CD8-positive, alpha-beta memory T cell (primary cell): Measurements from ENCODE around the gene NR5A1. TPM values are rescaled to one million over a fixed set of nuclear protein-coding genes. Genes with fewer than 3 reads are reported as not detected.
A peak's percentile ranks its signal among the peaks of the same experiment; 100 is the strongest.

Source experiments
- CTCF ChIA-PET: fragments of 350-600 bp; sonication (Branson Sonifier 250); formaldehyde crosslinking; loops from one replicate; lab custom pipeline; 2021; ENCODE audit warnings: antibody characterized with exemption; lab: Charles Lee
- POLR2A ChIA-PET: fragments of 350-600 bp; sonication (Branson Sonifier 250); formaldehyde crosslinking; loops from one replicate; lab custom pipeline; 2021; ENCODE audit warnings: antibody characterized with exemption; lab: Charles Lee
- DNase-seq, 5 donors: peaks; one replicate each; pipeline versions ENCODE4 v3.0.0 to v3.0.0-alpha.2; 2020 to 2022; ENCODE audit warnings: mixed read lengths in 1 of 5
- H3K27ac ChIP-seq: one replicate; pipeline ENCODE4 v1.7.0; 2013; ENCODE audit warnings: low read depth, mild to moderate bottlenecking, low read length, moderate library complexity
- H3K27me3 ChIP-seq: 2 replicates; pipeline ENCODE4 v1.7.0; 2013; ENCODE audit warnings: low read length, mild to moderate bottlenecking; ENCODE audit not compliant: insufficient read depth, poor library complexity, severe bottlenecking
- H3K36me3 ChIP-seq: 2 replicates; pipeline ENCODE4 v1.7.0; 2013; ENCODE audit warnings: mild to moderate bottlenecking, low read length, moderate library complexity; ENCODE audit not compliant: insufficient read depth
- H3K4me1 ChIP-seq: 2 replicates; pipeline ENCODE4 v1.7.0; 2013; ENCODE audit warnings: mild to moderate bottlenecking, low read length, moderate library complexity; ENCODE audit not compliant: insufficient read depth
- H3K4me3 ChIP-seq: 2 replicates; pipeline ENCODE4 v1.7.0; 2013; ENCODE audit warnings: mild to moderate bottlenecking, low read length
- H3K9me3 ChIP-seq: 2 replicates; pipeline ENCODE4 v1.7.0; 2013; ENCODE audit warnings: mild to moderate bottlenecking, low read length
- H3K27ac Mint-ChIP-seq, 8 donors: one replicate each; pipeline ENCODE4 v1.8.0; 2020 to 2021; ENCODE audit warnings: mixed read lengths in 8 of 8, mild to moderate bottlenecking in 6 of 8, inconsistent platforms in 3 of 8, moderate library complexity in 3 of 8
- H3K27me3 Mint-ChIP-seq, 2 donors: one replicate each; pipeline ENCODE4 v1.8.0; 2020 to 2021; ENCODE audit warnings: mixed read lengths in 2 of 2, mild to moderate bottlenecking in 1 of 2, moderate library complexity in 1 of 2
- H3K36me3 Mint-ChIP-seq, 3 donors: one replicate each; pipeline ENCODE4 v1.8.0; 2020 to 2021; ENCODE audit warnings: mixed read lengths in 3 of 3, inconsistent platforms in 1 of 3, mild to moderate bottlenecking in 1 of 3
- H3K4me1 Mint-ChIP-seq, 3 donors: one replicate each; pipeline ENCODE4 v1.8.0; 2020 to 2021; ENCODE audit warnings: mixed read lengths in 3 of 3, inconsistent platforms in 1 of 3, mild to moderate bottlenecking in 1 of 3
- H3K4me3 Mint-ChIP-seq, 7 donors: one replicate each; pipeline ENCODE4 v1.8.0; 2020 to 2021; ENCODE audit warnings: mixed read lengths in 7 of 7, mild to moderate bottlenecking in 6 of 7, moderate library complexity in 4 of 7, inconsistent platforms in 2 of 7
- H3K9me3 Mint-ChIP-seq, 5 donors: one replicate each; pipeline ENCODE4 v1.8.0; 2020 to 2022; ENCODE audit warnings: mixed read lengths in 5 of 5, mild to moderate bottlenecking in 3 of 5, moderate library complexity in 2 of 5, inconsistent platforms in 1 of 5
- polyA plus RNA-seq: library from polyadenylated mRNA; unstranded; fragments of 300-500 nt; fragmentation: Illumina TruSeq; gene quantifications from one replicate; pipeline ENCODE4 v1.2.3, GENCODE V29; 2021
- total RNA-seq, 2 experiments: library from RNA; stranded (reverse); gene quantifications; one replicate each; pipeline ENCODE4 v1.2.3, GENCODE V29; 2021

NR5A1 gene
- total and polyA plus RNA-seq, 3 experiments from 2014 or later, result not detected

GRCh38 chr9:124513376-124513994 is 6.3 kb upstream of the NR5A1 start:
- H3K9me3 Mint-ChIP-seq, result no peaks in the 10 kb centered on the region
- Histone ChIP-seq H3K4me1 (no peaks in the 10 kb centered on the region), H3K4me3 (no peak overlapping the region), H3K9me3 (no peaks in the 10 kb centered on the region), H3K27me3 (no peaks in the 10 kb centered on the region), H3K36me3 (no peaks in the 10 kb centered on the region), H3K27ac (no peak overlapping the region)
- H3K4me1 Mint-ChIP-seq, result no peaks in the 10 kb centered on the region
- H3K27ac Mint-ChIP-seq, result no peak overlapping the region
- CTCF ChIA-PET, result no interaction called here
- POLR2A ChIA-PET, result no interaction called here
- H3K36me3 Mint-ChIP-seq, result no peaks in the 10 kb centered on the region
- no peak for DNase-seq
- no peak overlapping the region for H3K4me3 Mint-ChIP-seq
- H3K27me3 Mint-ChIP-seq, result peaks cover 6 to 12% of the 10 kb centered on the region in 2 donors

- Histone ChIP-seq H3K4me3 (no peak overlapping the region), H3K27ac (no peak overlapping the region), H3K4me1 (no peaks in the 10 kb centered on the region), H3K9me3 (no peaks in the 10 kb centered on the region), H3K36me3 (no peaks in the 10 kb centered on the region), H3K27me3 (no peaks in the 10 kb centered on the region)
- DNase-seq, result no peak
- H3K4me1 Mint-ChIP-seq, result no peaks in the 10 kb centered on the region
- no peak overlapping the region for H3K4me3 Mint-ChIP-seq
- H3K27ac Mint-ChIP-seq, result no peak overlapping the region
- no peaks in the 10 kb centered on the region for H3K9me3 Mint-ChIP-seq
- ChIA-PET POLR2A (no interaction called here), CTCF (no interaction called here)
- H3K27me3 Mint-ChIP-seq, result peaks cover 5 to 12% of the 10 kb centered on the region in 2 donors
- H3K36me3 Mint-ChIP-seq, result no peaks in the 10 kb centered on the region
Measured at GRCh38 chr9:124512806-124513204, 5.6 kb upstream of the NR5A1 start.

GRCh38 chr9:124511891-124512805 is 4.9 kb upstream of the NR5A1 start:
- Histone ChIP-seq H3K27me3 (no peaks in the 10 kb centered on the region), H3K9me3 (no peaks in the 10 kb centered on the region), H3K4me3 (no peak overlapping the region), H3K4me1 (no peaks in the 10 kb centered on the region), H3K27ac (no peak overlapping the region), H3K36me3 (no peaks in the 10 kb centered on the region)
- H3K27ac Mint-ChIP-seq, result no peak overlapping the region
- H3K9me3 Mint-ChIP-seq, result no peaks in the 10 kb centered on the region
- DNase-seq, result no peak
- H3K4me3 Mint-ChIP-seq, result peak overlapping the region in 1 of 7 donors; percentile 44
- H3K27me3 Mint-ChIP-seq, result peaks cover 4 to 11% of the 10 kb centered on the region in 2 donors
- H3K36me3 Mint-ChIP-seq, result no peaks in the 10 kb centered on the region
- POLR2A ChIA-PET, result no interaction called here
- no peaks in the 10 kb centered on the region for H3K4me1 Mint-ChIP-seq
- CTCF ChIA-PET, result no interaction called here

- H3K9me3 Mint-ChIP-seq, result no peaks in the 10 kb centered on the region
- H3K4me1 ChIP-seq, result no peaks in the 10 kb centered on the region
- H3K27ac Mint-ChIP-seq, result no peak overlapping the region
- DNase-seq, result no peak
- ChIA-PET POLR2A (no interaction called here), CTCF (interaction anchor here (0.8 kb wide), 1 partner anchor 13 kb away, joined by 3 read pairs; no protein-coding TSS in a partner anchor)
- no peaks in the 10 kb centered on the region for H3K27me3 ChIP-seq
- no peaks in the 10 kb centered on the region for H3K36me3 ChIP-seq
- H3K9me3 ChIP-seq, result no peaks in the 10 kb centered on the region
- no peaks in the 10 kb centered on the region for H3K4me1 Mint-ChIP-seq
- no peak overlapping the region for H3K4me3 ChIP-seq
- no peaks in the 10 kb centered on the region for H3K36me3 Mint-ChIP-seq
- H3K27me3 Mint-ChIP-seq, result peaks cover 5 to 11% of the 10 kb centered on the region in 2 donors
- no peak overlapping the region for H3K27ac ChIP-seq
- no peak overlapping the region for H3K4me3 Mint-ChIP-seq
Measured at GRCh38 chr9:124511426-124511840, 4.2 kb upstream of the NR5A1 start.

GRCh38 chr9:124510650-124511425 is 3.6 kb upstream of the NR5A1 start:
- Mint-ChIP-seq H3K9me3 (no peaks in the 10 kb centered on the region), H3K27me3 (peaks cover 10 to 15% of the 10 kb centered on the region in 2 donors), H3K27ac (no peak overlapping the region), H3K4me3 (no peak overlapping the region), H3K4me1 (no peaks in the 10 kb centered on the region), H3K36me3 (no peaks in the 10 kb centered on the region)
- no peak for DNase-seq
- POLR2A ChIA-PET, result no interaction called here
- CTCF ChIA-PET, result interaction anchor here (0.8 kb wide), 1 partner anchor 13 kb away, joined by 3 read pairs; no protein-coding TSS in a partner anchor
- Histone ChIP-seq H3K27me3 (no peaks in the 10 kb centered on the region), H3K36me3 (no peaks in the 10 kb centered on the region), H3K4me3 (no peak overlapping the region), H3K9me3 (no peaks in the 10 kb centered on the region), H3K27ac (no peak overlapping the region), H3K4me1 (no peaks in the 10 kb centered on the region)

- Histone ChIP-seq H3K4me1 (peaks cover 4% of the 10 kb centered on the region), H3K27me3 (peaks cover 14% of the 10 kb centered on the region), H3K9me3 (no peaks in the 10 kb centered on the region), H3K36me3 (no peaks in the 10 kb centered on the region), H3K27ac (no peak overlapping the region), H3K4me3 (no peak overlapping the region)
- Mint-ChIP-seq H3K4me3 (no peak overlapping the region), H3K27ac (no peak overlapping the region), H3K4me1 (peaks cover 3 to 10% (median 6%) of the 10 kb centered on the region in 3 donors), H3K27me3 (peaks cover 20 to 24% of the 10 kb centered on the region in 2 donors), H3K9me3 (no peaks in the 10 kb centered on the region), H3K36me3 (no peaks in the 10 kb centered on the region)
- ChIA-PET CTCF (no interaction called here), POLR2A (no interaction called here)
- no peak for DNase-seq
Measured at GRCh38 chr9:124507880-124508423, 753 bp upstream of the NR5A1 start.

- H3K4me1 Mint-ChIP-seq, result peaks cover 3 to 10% (median 6%) of the 10 kb centered on the region in 3 donors
- H3K27me3 Mint-ChIP-seq, result peaks cover 24 to 27% of the 10 kb centered on the region in 2 donors
- ChIA-PET CTCF (no interaction called here), POLR2A (no interaction called here)
- H3K27ac Mint-ChIP-seq, result no peak overlapping the region
- no peak overlapping the region for H3K27ac ChIP-seq
- no peaks in the 10 kb centered on the region for H3K36me3 ChIP-seq
- H3K4me3 ChIP-seq, result no peak overlapping the region
- no peaks in the 10 kb centered on the region for H3K9me3 Mint-ChIP-seq
- H3K9me3 ChIP-seq, result no peaks in the 10 kb centered on the region
- DNase-seq, result peak in 1 of 5 donors; percentile 43
- H3K4me1 ChIP-seq, result peaks cover 4% of the 10 kb centered on the region
- no peak overlapping the region for H3K4me3 Mint-ChIP-seq
- peaks cover 14% of the 10 kb centered on the region for H3K27me3 ChIP-seq
- H3K36me3 Mint-ChIP-seq, result no peaks in the 10 kb centered on the region
Measured at GRCh38 chr9:124506433-124506832, 766 bp downstream of the NR5A1 start.
